Upper lobe of left lung (tissue), 6 donors: ENCODE results near the gene DRC7. TPM values are rescaled to one million over a fixed set of nuclear protein-coding genes. Genes with fewer than 3 reads are reported as not detected.

Experiments used
- ATAC-seq, 2 donors: fragments of 200-7000 bp; cut with Tn5 transposase; one replicate each; pipeline ENCODE4 v1.9.1; 2022; ENCODE audit warnings: mild to moderate bottlenecking in 2 of 2, moderate library complexity in 2 of 2; ENCODE audit not compliant: low FRiP score in 2 of 2
- DNase-seq, 2 donors: peaks; one replicate each; pipeline ENCODE4 v3.0.0-alpha.2; 2019 to 2020
- H3K27ac ChIP-seq, 4 donors: fragments of 200-600 bp; sonication (generic); one replicate each; pipeline ENCODE4 v1.5.1; 2016 to 2019
- H3K27me3 ChIP-seq, 4 donors: fragments of 200-600 bp; sonication (generic); one replicate each; pipeline ENCODE4 v1.5.1; 2017 to 2019
- H3K36me3 ChIP-seq, 4 donors: fragments of 200-600 bp; sonication (generic); one replicate each; pipeline ENCODE4 v1.5.1; 2016 to 2019
- H3K4me1 ChIP-seq, 4 donors: fragments of 200-600 bp; sonication (generic); one replicate each; pipeline ENCODE4 v1.5.1; 2018 to 2019
- H3K4me3 ChIP-seq, 4 donors: fragments of 200-600 bp; sonication (generic); one replicate each; pipeline ENCODE4 v1.5.1; 2017 to 2019; ENCODE audit warnings: mild to moderate bottlenecking in 2 of 4, moderate library complexity in 1 of 4
- H3K9me3 ChIP-seq, 4 donors: fragments of 200-600 bp; sonication (generic); one replicate each; pipeline ENCODE4 v1.5.1; 2018 to 2019
- EP300 ChIP-seq, 4 donors: sonication (generic); formaldehyde crosslinking; IDR thresholded peaks; one replicate each; pipeline ENCODE4 v1.5.1; 2017; ENCODE audit warnings: antibody characterized with exemption in 4 of 4, control low read depth in 2 of 4
- POLR2A ChIP-seq, 4 donors: fragments of 450-650 bp; IDR thresholded peaks; one replicate each; pipeline ENCODE4 v1.5.1; 2016 to 2017; ENCODE audit warnings: antibody characterized with exemption in 4 of 4, mild to moderate bottlenecking in 2 of 4
- POLR2AphosphoS5 ChIP-seq, 2 donors: sonication (generic); formaldehyde crosslinking; IDR thresholded peaks; one replicate each; pipeline ENCODE4 v1.5.1; 2017; ENCODE audit warnings: antibody characterized with exemption in 2 of 2
- WGBS, 2 donors: methylation state at CpG; one replicate each; pipeline ENCODE4 v1.1.5; 2017 to 2018; 5-methylcytosine and 5-hydroxymethylcytosine counted together
- total RNA-seq, 6 donors: library from RNA; depleted of rRNA in 4 of 6; stranded (reverse); fragments of >200 nt in 4 of 6; gene quantifications; one replicate each; pipeline versions ENCODE4 v1.1.0 to v1.2.1, GENCODE V29; 2016 to 2021
- TF ChIP-seq, protein P1 (sequence below), 6 experiments: fragments of 450-650 bp in 4 of 6; fragments of 200-600 bp in 2 of 6; sonication (generic) in 2 of 6; IDR thresholded peaks; one replicate each; pipeline ENCODE4 v1.5.1; 2016 to 2019; ENCODE audit warnings: antibody characterized with exemption in 6 of 6
- donor health status: DM: no; HTN: no; CAD: no; lungs with moderate emphysema.
- donor health status: DM: no; HTN: yes; CAD: no; lungs with severe emphysema.

The DRC7 gene
- total RNA-seq, 6 donors from 2014 or later = 1.2 to 15.9 (median 7.8) TPM

- Histone ChIP-seq H3K36me3 (no peaks in the 10 kb centered on the region), H3K27me3 (no peaks in the 10 kb centered on the region), H3K4me3 (no peak overlapping the region), H3K9me3 (no peaks in the 10 kb centered on the region), H3K4me1 (no peaks in the 10 kb centered on the region), H3K27ac (no peak overlapping the region)
- DNase-seq (peak in 1 of 2 donors; percentile 39), ATAC-seq (no peak)
- 84 to 88% methylated on average over 13 to 16 of the region's 16 CpGs for WGBS, 2 donors
- TF ChIP-seq POLR2A (IDR thresholded peaks at IDR 0.05) (no peak), EP300 (IDR thresholded peaks at IDR 0.05) (no peak), POLR2AphosphoS5 (IDR thresholded peaks at IDR 0.05) (no peak)
- TF ChIP-seq, protein P1, sequence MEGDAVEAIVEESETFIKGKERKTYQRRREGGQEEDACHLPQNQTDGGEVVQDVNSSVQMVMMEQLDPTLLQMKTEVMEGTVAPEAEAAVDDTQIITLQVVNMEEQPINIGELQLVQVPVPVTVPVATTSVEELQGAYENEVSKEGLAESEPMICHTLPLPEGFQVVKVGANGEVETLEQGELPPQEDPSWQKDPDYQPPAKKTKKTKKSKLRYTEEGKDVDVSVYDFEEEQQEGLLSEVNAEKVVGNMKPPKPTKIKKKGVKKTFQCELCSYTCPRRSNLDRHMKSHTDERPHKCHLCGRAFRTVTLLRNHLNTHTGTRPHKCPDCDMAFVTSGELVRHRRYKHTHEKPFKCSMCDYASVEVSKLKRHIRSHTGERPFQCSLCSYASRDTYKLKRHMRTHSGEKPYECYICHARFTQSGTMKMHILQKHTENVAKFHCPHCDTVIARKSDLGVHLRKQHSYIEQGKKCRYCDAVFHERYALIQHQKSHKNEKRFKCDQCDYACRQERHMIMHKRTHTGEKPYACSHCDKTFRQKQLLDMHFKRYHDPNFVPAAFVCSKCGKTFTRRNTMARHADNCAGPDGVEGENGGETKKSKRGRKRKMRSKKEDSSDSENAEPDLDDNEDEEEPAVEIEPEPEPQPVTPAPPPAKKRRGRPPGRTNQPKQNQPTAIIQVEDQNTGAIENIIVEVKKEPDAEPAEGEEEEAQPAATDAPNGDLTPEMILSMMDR (IDR thresholded peaks at IDR 0.05) = no peak
These were observed 4.3 kb downstream of the DRC7 start for GRCh38 chr16:57698812-57699405.

GRCh38 chr16:57699481-57699880, 4.9 kb downstream of the DRC7 start:
- ATAC-seq (no peak), DNase-seq (no peak)
- H3K27ac ChIP-seq = no peak overlapping the region
- H3K4me1 ChIP-seq = no peaks in the 10 kb centered on the region
- H3K9me3 ChIP-seq = no peaks in the 10 kb centered on the region
- no peak for TF ChIP-seq POLR2A (IDR thresholded peaks at IDR 0.05)
- TF ChIP-seq, protein P1 (IDR thresholded peaks at IDR 0.05) = no peak
- TF ChIP-seq EP300 (IDR thresholded peaks at IDR 0.05) = no peak
- TF ChIP-seq POLR2AphosphoS5 (IDR thresholded peaks at IDR 0.05) = no peak
- WGBS, 2 donors = 92 to 100% methylated on average over 1 to 3 of the region's 3 CpGs
- no peaks in the 10 kb centered on the region for H3K36me3 ChIP-seq
- H3K27me3 ChIP-seq = no peaks in the 10 kb centered on the region
- no peak overlapping the region for H3K4me3 ChIP-seq

DNA sequence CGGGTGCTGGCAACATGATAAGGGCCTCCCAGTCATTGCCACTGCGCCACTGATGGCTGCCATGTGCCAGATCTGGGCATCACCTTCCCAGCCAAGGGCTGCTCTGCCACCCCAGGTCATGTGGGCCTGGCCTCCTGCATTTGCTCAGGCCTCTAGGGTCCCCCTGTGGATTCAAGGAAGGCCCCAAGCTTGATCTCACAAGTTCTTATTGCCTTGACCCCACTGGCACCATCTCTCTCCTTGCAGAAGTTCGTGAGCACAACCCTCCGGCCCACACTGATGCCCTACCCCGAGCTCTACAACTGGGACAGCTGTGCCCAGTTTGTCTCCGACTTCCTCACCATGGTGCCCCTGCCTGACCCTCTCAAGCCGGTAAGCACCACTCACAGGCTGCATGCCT, 5.3 kb downstream of the DRC7 start:
- no peak overlapping the region for H3K4me3 ChIP-seq
- WGBS, 2 donors = 93 to 97% methylated on average over 5 to 7 of the region's 7 CpGs

GRCh38 chr16:57700781-57701551, 6.4 kb downstream of the DRC7 start:
- ATAC-seq (no peak), DNase-seq (no peak)
- WGBS, 2 donors = 62 to 68% methylated on average over 10 of the region's 10 CpGs
- TF ChIP-seq POLR2AphosphoS5 (IDR thresholded peaks at IDR 0.05) (no peak), EP300 (IDR thresholded peaks at IDR 0.05) (no peak), POLR2A (IDR thresholded peaks at IDR 0.05) (no peak)
- TF ChIP-seq, protein P1 (IDR thresholded peaks at IDR 0.05) = no peak
- no peak overlapping the region for H3K27ac ChIP-seq
- H3K4me3 ChIP-seq = no peak overlapping the region
- no peaks in the 10 kb centered on the region for H3K4me1 ChIP-seq
- H3K36me3 ChIP-seq = no peaks in the 10 kb centered on the region
- H3K9me3 ChIP-seq = no peaks in the 10 kb centered on the region
- no peaks in the 10 kb centered on the region for H3K27me3 ChIP-seq

More for the DNA sequence above, 5.3 kb downstream of the DRC7 start:
- Histone ChIP-seq H3K4me1 (no peaks in the 10 kb centered on the region), H3K27ac (no peak overlapping the region), H3K27me3 (no peaks in the 10 kb centered on the region), H3K9me3 (no peaks in the 10 kb centered on the region), H3K36me3 (no peaks in the 10 kb centered on the region)
- DNase-seq (no peak), ATAC-seq (no peak)
- no peak for TF ChIP-seq EP300 (IDR thresholded peaks at IDR 0.05)
- no peak for TF ChIP-seq POLR2AphosphoS5 (IDR thresholded peaks at IDR 0.05)
- TF ChIP-seq, protein P1 (IDR thresholded peaks at IDR 0.05) = no peak
- no peak for TF ChIP-seq POLR2A (IDR thresholded peaks at IDR 0.05)
